Ovary (tissue), 9 donors: ENCODE measurements around the gene NOXA1. TPM values are rescaled to one million over a fixed set of nuclear protein-coding genes. Genes with fewer than 3 reads are reported as not detected.

ENCODE experiments used
- DNase-seq, 5 donors: peaks; one replicate each; pipeline ENCODE4 v3.0.0-alpha.2; 2019 to 2020
- H3K27ac ChIP-seq, 2 donors: fragments of 200-600 bp; one replicate each; pipeline versions ENCODE4 v1.5.1 to v1.8.0; 2019 to 2022
- H3K27me3 ChIP-seq: fragments of 200-600 bp; one replicate; pipeline ENCODE4 v1.8.0; 2022
- H3K36me3 ChIP-seq: fragments of 200-600 bp; sonication (generic); one replicate; pipeline ENCODE4 v1.5.1; 2019
- H3K4me1 ChIP-seq: one replicate; pipeline ENCODE4 v1.8.1; 2013; ENCODE audit warnings: mild to moderate bottlenecking, moderate library complexity; ENCODE audit not compliant: insufficient read depth
- H3K4me3 ChIP-seq: fragments of 200-600 bp; sonication (generic); one replicate; pipeline ENCODE4 v1.5.1; 2017
- H3K9me3 ChIP-seq, 2 donors: fragments of 200-600 bp in 1 of 2; sonication (generic) in 1 of 2; one replicate each; pipeline versions ENCODE4 v1.5.1 to v1.8.1; 2013 to 2019; ENCODE audit warnings: mild to moderate bottlenecking in 1 of 2, moderate library complexity in 1 of 2
- CTCF ChIP-seq, 3 donors: fragments of 450-650 bp in 2 of 3; fragments of 200-600 bp in 1 of 3; IDR thresholded peaks; one replicate each; pipeline versions ENCODE4 v1.5.1 to v1.8.0; 2016 to 2022; ENCODE audit warnings: antibody characterized with exemption in 3 of 3, mild to moderate bottlenecking in 1 of 3
- EP300 ChIP-seq: sonication (generic); formaldehyde crosslinking; IDR thresholded peaks from one replicate; pipeline ENCODE4 v1.6.1; 2017; ENCODE audit warnings: antibody characterized with exemption
- POLR2A ChIP-seq: fragments of 450-650 bp; IDR thresholded peaks from one replicate; pipeline ENCODE4 v1.6.1; 2017; ENCODE audit warnings: antibody characterized with exemption, mild to moderate bottlenecking, moderate library complexity
- WGBS, 3 donors: extraction: QIAGEN DNeasy Blood & Tissue Kit in 1 of 3; methylation state at CpG; one replicate each; pipeline versions ENCODE4 v1.1.5 to v1.1.7; 2013 to 2017; 5-methylcytosine and 5-hydroxymethylcytosine counted together
- intact Hi-C, 4 donors: fragments of 100-400 bp; cut with DNase I; formaldehyde crosslinking; loops; one replicate each; pipeline versions ENCODE4 v1.11.0 to v1.15.1; 2022 to 2023
- polyA plus RNA-seq, 2 donors: library from polyadenylated mRNA; stranded (reverse); fragments of 200-250 nt in 1 of 2; fragments of 350-450 nt in 1 of 2; fragmentation: Illumina TruSeq in 1 of 2; extraction: RNeasy Lipid Tissue Mini Kit (QIAGEN cat#74804) in 1 of 2; gene quantifications; one replicate each; pipeline ENCODE4 v1.2.3, GENCODE V29; 2013 to 2014
- total RNA-seq, 7 donors: library from RNA; depleted of rRNA in 2 of 7; stranded (reverse); fragments of >200 nt in 2 of 7; fragmentation: NEBNext Ultra II Directional in 3 of 7; extraction: Animal tissue kit (Norgen Biotek cat#: 25700) in 3 of 7; gene quantifications; one replicate each; pipeline versions ENCODE4 v1.1.0 to v1.2.4, GENCODE V29; 2016 to 2023
- donor health status: DM: no; HTN: no; CAD: no; lungs with moderate emphysema.
- donor health status: DM: no; HTN: no; CAD: no.
- donor health status: Bipolar disorder and iron deficiency.
- donor health status: DM: yes; HTN: yes; CAD: no.
- donor health status: DM: no; HTN: no; CAD: no.
- donor health status: DM: yes; HTN: yes; CAD: no.

NOXA1 gene
- total and polyA plus RNA-seq, 9 donors = 7.1 to 18.5 (median 12.1) TPM; not detected in 1

DNA sequence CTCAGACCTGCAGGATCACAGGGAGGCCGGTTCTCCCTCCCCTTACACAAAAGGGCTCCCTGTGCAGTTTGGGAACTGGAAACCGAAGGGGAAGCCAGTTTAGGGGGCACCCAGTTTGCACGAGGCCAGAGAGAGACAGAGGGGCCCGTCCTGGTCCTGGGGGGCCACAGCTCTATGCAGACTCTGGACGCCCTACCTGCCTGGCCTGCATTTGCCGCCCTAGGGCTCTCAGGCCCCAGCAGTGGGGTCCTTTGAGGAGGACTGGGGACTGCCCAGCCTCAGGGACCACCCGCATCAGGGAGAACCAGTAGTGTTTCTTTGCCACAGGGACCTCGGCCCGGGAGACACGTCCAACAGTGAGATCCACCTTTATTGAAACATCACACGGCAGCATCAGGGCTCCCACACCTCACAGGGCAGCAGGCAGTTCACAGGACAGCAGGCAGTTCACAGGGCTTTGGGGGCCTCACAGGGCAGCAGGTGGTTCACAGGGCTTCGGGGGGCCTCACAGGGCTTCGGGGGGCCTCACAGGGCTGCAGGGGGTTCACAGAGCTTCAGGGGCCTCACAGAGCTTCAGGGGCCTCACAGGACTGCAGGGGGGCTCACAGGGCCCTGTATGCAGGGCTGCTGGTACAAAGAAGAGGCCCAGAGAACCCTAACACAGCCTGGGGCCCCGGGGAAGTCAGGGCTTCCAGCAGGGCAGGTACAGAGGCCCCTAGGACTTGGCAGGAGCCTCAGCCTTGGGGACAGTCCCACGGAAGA lies 36.6 kb downstream of the NOXA1 start:
- Histone ChIP-seq H3K27me3 (no peaks in the 10 kb centered on the region), H3K4me1 (peaks cover 11% of the 10 kb centered on the region), H3K4me3 (peak overlapping the region; percentile 46), H3K36me3 (no peaks in the 10 kb centered on the region), H3K9me3 (no peaks in the 10 kb centered on the region), H3K27ac (peak overlapping the region; percentile 1 to 11)
- peak in 3 of 5 donors; percentile 19 to 47 (median 38) for DNase-seq
- WGBS, 3 donors = 36 to 39% (median 37%) methylated on average over 15 of the region's 15 CpGs
- no peak for TF ChIP-seq POLR2A
- no peak for TF ChIP-seq EP300
- no peak for TF ChIP-seq CTCF (IDR thresholded peaks at IDR 0.05)
- intact Hi-C loops = loop anchor here in 1 of 4 donors (2.0 kb wide), 1 partner anchor 37 kb away; the partner anchor contains the start of genes EXD3 and NOXA1

GRCh38 chr9:137460363-137461315 lies 37.4 kb downstream of the NOXA1 start:
- no peaks in the 10 kb centered on the region for H3K27me3 ChIP-seq
- intact Hi-C loops = no loop called here
- no peaks in the 10 kb centered on the region for H3K36me3 ChIP-seq
- H3K4me3 ChIP-seq = no peak overlapping the region
- no peak for TF ChIP-seq EP300
- TF ChIP-seq POLR2A = no peak
- TF ChIP-seq CTCF (IDR thresholded peaks at IDR 0.05) = no peak
- peaks cover 9% of the 10 kb centered on the region for H3K4me1 ChIP-seq
- no peak overlapping the region for H3K27ac ChIP-seq
- WGBS, 3 donors = 93 to 94% (median 93%) methylated on average over 30 to 31 of the region's 31 CpGs
- peak; percentile 22 to 54 (median 46) for DNase-seq
- no peaks in the 10 kb centered on the region for H3K9me3 ChIP-seq

DNA sequence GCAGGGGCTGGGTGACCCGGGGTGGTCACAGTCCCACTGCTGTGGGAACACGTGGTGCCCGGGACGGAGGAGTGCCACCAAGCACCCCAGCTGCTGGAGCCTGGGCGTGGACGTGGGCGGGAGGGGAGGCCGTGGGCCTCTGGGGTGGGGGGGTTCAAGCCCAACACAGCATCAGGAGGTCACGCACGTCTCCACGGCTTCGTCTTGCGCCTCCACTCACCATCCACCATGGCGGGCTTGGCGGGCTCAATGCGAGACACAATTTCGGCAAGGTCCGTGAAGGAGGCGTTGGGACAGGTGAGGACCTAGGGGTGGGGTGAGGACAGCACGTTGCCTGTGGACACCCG lies 38.1 kb downstream of the NOXA1 start:
- no peaks in the 10 kb centered on the region for H3K36me3 ChIP-seq
- no peaks in the 10 kb centered on the region for H3K9me3 ChIP-seq
- WGBS, 3 donors = 92 to 96% (median 93%) methylated on average over 21 of the region's 21 CpGs
- intact Hi-C loops = no loop called here
- H3K27ac ChIP-seq = no peak overlapping the region
- TF ChIP-seq POLR2A = no peak
- TF ChIP-seq CTCF (IDR thresholded peaks at IDR 0.05) = no peak
- TF ChIP-seq EP300 = no peak
- peak in 3 of 5 donors; percentile 37 to 43 (median 37) for DNase-seq
- peaks cover 9% of the 10 kb centered on the region for H3K4me1 ChIP-seq
- no peak overlapping the region for H3K4me3 ChIP-seq
- no peaks in the 10 kb centered on the region for H3K27me3 ChIP-seq

- no peak overlapping the region for H3K4me3 ChIP-seq
- intact Hi-C loops = no loop called here
- 63 to 86% (median 70%) methylated on average over 40 to 52 of the region's 52 CpGs for WGBS, 3 donors
- no peaks in the 10 kb centered on the region for H3K9me3 ChIP-seq
- peaks cover 9% of the 10 kb centered on the region for H3K4me1 ChIP-seq
- H3K27ac ChIP-seq = no peak overlapping the region
- DNase-seq = peak in 4 of 5 donors; percentile 40 to 53 (median 47)
- no peak for TF ChIP-seq EP300
- TF ChIP-seq POLR2A = no peak
- no peak for TF ChIP-seq CTCF (IDR thresholded peaks at IDR 0.05)
- H3K36me3 ChIP-seq = no peaks in the 10 kb centered on the region
- H3K27me3 ChIP-seq = no peaks in the 10 kb centered on the region
These were observed 38.6 kb downstream of the NOXA1 start for GRCh38 chr9:137461663-137462395.
